Measurements from ENCODE around the gene HNRNPUL1.
A peak's percentile ranks its signal among the peaks of the same experiment; 100 is the strongest.

The HNRNPUL1 gene

GRCh38 chr19:41316306-41316920 lies 52.2 kb downstream of the HNRNPUL1 start:
- Histone ChIP-seq H3K4me3 (no peak overlapping the region), H3K27ac (no peak overlapping the region)
- TF ChIP-seq EZH2 (IDR thresholded peaks at IDR 0.05) (no peak), POLR2AphosphoS5 (IDR thresholded peaks at IDR 0.05; ENCODE audit: borderline replicate concordance, low read depth, low read length) (no peak), FOXP2 (optimal IDR thresholded peaks at IDR 0.05; ENCODE audit: control extremely low read depth, extremely low read length, insufficient read depth) (no peak)

GRCh38 chr19:41318696-41319499 lies 54.7 kb downstream of the HNRNPUL1 start:
- Histone ChIP-seq H3K27ac (no peak overlapping the region), H3K9me3 (ENCODE audit: low read depth, low read length) (no peaks in the 10 kb centered on the region), H3K9ac (ENCODE audit: insufficient read length) (no peak overlapping the region), H3K4me3 (no peak overlapping the region), H3K36me3 (ENCODE audit: insufficient read depth, low read length) (peaks cover 34% of the 10 kb centered on the region; the same call in 1 of the 2 replicates)
- TF ChIP-seq POLR2AphosphoS5 (IDR thresholded peaks at IDR 0.05; ENCODE audit: borderline replicate concordance, low read depth, low read length) (peak; percentile 28; the same call in 1 of the 2 replicates), FOXP2 (optimal IDR thresholded peaks at IDR 0.05; ENCODE audit: control extremely low read depth, extremely low read length, insufficient read depth) (no peak)
- no peak for DNase-seq (ENCODE audit: low read depth, low spot score)

More at GRCh38 chr19:41316306-41316920, 52.2 kb downstream of the HNRNPUL1 start:
- DNase-seq (ENCODE audit: low read depth, low spot score) = no peak
- peaks cover 47% of the 10 kb centered on the region; the same call in 1 of the 2 replicates for H3K36me3 ChIP-seq (ENCODE audit: insufficient read depth, low read length)
- H3K9ac ChIP-seq (ENCODE audit: insufficient read length) = no peak overlapping the region
- no peaks in the 10 kb centered on the region for H3K9me3 ChIP-seq (ENCODE audit: low read depth, low read length)

DNA sequence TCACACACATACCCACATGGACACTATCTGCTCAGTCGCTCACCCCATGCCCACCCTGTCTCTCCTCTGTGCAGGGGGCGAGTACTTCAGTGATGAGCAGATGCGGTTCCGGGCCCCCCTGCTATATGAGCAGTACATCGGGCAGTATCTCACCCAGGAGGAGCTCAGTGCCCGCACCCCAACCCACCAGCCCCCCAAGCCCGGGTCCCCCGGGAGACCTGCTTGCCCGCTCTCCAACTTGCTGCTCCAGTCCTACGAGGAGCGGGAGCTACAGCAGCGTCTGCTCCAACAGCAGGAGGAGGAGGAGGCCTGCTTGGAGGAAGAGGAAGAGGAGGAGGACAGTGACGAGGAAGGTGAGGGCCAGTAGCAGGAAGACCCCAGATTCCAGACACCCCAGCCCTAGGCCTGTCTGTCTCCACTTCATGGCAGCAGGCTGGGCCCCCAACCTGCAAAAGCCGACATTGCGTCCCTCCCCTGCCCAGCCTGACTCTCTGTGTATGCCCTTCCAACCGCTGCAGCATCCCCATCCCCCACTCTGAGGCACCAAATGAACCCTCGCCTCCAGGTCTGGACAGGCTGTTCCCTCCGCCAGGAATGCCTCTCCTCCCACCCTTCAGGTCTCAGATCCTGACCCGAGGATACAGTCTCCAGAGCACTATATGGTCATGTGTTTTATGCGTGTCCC lies 55.5 kb downstream of the HNRNPUL1 start:
- Histone ChIP-seq H3K4me3 (no peak overlapping the region), H3K9ac (ENCODE audit: insufficient read length) (no peak overlapping the region), H3K9me3 (ENCODE audit: low read depth, low read length) (no peaks in the 10 kb centered on the region), H3K27ac (no peak overlapping the region), H3K36me3 (ENCODE audit: insufficient read depth, low read length) (peaks cover 27% of the 10 kb centered on the region; the same call in 1 of the 2 replicates)
- TF ChIP-seq POLR2AphosphoS5 (IDR thresholded peaks at IDR 0.05; ENCODE audit: borderline replicate concordance, low read depth, low read length) = peak; percentile 44; the same call in 1 of the 2 replicates
- TF ChIP-seq FOXP2 (optimal IDR thresholded peaks at IDR 0.05; ENCODE audit: control extremely low read depth, extremely low read length, insufficient read depth) = no peak
- DNase-seq (ENCODE audit: low read depth, low spot score) = no peak

- H3K27ac ChIP-seq = no peak overlapping the region
- TF ChIP-seq POLR2AphosphoS5 (IDR thresholded peaks at IDR 0.05; ENCODE audit: borderline replicate concordance, low read depth, low read length) = no peak; the same call in 1 of the 2 replicates
- TF ChIP-seq EZH2 (IDR thresholded peaks at IDR 0.05) = no peak
- no peak for TF ChIP-seq FOXP2 (optimal IDR thresholded peaks at IDR 0.05; ENCODE audit: control extremely low read depth, extremely low read length, insufficient read depth)
- H3K9me3 ChIP-seq (ENCODE audit: low read depth, low read length) = no peaks in the 10 kb centered on the region
- H3K4me3 ChIP-seq = no peak overlapping the region
- no peak for DNase-seq (ENCODE audit: low read depth, low spot score)
- H3K9ac ChIP-seq (ENCODE audit: insufficient read length) = no peak overlapping the region
- peaks cover 27% of the 10 kb centered on the region; the same call in 1 of the 2 replicates for H3K36me3 ChIP-seq (ENCODE audit: insufficient read depth, low read length)
Measured at GRCh38 chr19:41320185-41320518, 56.0 kb downstream of the HNRNPUL1 start.

DNA sequence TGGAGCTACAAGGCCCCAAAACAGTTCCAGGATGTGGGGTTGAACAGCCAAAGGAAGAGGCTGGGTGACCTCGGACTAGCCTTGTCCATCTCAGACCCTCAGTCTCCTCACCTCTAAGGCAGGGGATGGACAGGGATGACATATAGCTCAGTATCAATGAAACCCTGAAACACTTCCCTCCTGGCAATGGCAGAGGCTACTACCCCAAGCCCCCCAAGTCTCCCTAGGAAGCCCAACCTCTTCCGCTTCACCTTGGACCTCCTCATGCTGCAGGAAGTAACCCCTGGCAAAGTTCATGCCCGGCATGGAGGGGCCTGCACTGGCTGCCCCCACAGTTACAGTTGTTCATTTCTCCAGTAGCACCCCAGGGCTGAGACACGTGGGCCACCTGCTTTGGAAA lies 56.4 kb downstream of the HNRNPUL1 start:
- DNase-seq (ENCODE audit: low read depth, low spot score) = no peak
- Histone ChIP-seq H3K36me3 (ENCODE audit: insufficient read depth, low read length) (peaks cover 26% of the 10 kb centered on the region; the same call in 1 of the 2 replicates), H3K27ac (no peak overlapping the region), H3K9me3 (ENCODE audit: low read depth, low read length) (no peaks in the 10 kb centered on the region), H3K9ac (ENCODE audit: insufficient read length) (no peak overlapping the region), H3K4me3 (no peak overlapping the region)
- TF ChIP-seq POLR2AphosphoS5 (IDR thresholded peaks at IDR 0.05; ENCODE audit: borderline replicate concordance, low read depth, low read length) (no peak; the same call in 1 of the 2 replicates), FOXP2 (optimal IDR thresholded peaks at IDR 0.05; ENCODE audit: control extremely low read depth, extremely low read length, insufficient read depth) (no peak), EZH2 (IDR thresholded peaks at IDR 0.05) (no peak)

- Histone ChIP-seq H3K4me3 (no peak overlapping the region), H3K27ac (no peak overlapping the region), H3K9me3 (ENCODE audit: low read depth, low read length) (no peaks in the 10 kb centered on the region), H3K36me3 (ENCODE audit: insufficient read depth, low read length) (peaks cover 20% of the 10 kb centered on the region; the same call in 1 of the 2 replicates), H3K9ac (ENCODE audit: insufficient read length) (no peak overlapping the region)
- TF ChIP-seq POLR2AphosphoS5 (IDR thresholded peaks at IDR 0.05; ENCODE audit: borderline replicate concordance, low read depth, low read length) = no peak; the same call in 1 of the 2 replicates
- no peak for TF ChIP-seq FOXP2 (optimal IDR thresholded peaks at IDR 0.05; ENCODE audit: control extremely low read depth, extremely low read length, insufficient read depth)
- no peak for TF ChIP-seq EZH2 (IDR thresholded peaks at IDR 0.05)
- DNase-seq (ENCODE audit: low read depth, low spot score) = no peak
Measured at GRCh38 chr19:41321204-41321599, 57.0 kb downstream of the HNRNPUL1 start.

DNA sequence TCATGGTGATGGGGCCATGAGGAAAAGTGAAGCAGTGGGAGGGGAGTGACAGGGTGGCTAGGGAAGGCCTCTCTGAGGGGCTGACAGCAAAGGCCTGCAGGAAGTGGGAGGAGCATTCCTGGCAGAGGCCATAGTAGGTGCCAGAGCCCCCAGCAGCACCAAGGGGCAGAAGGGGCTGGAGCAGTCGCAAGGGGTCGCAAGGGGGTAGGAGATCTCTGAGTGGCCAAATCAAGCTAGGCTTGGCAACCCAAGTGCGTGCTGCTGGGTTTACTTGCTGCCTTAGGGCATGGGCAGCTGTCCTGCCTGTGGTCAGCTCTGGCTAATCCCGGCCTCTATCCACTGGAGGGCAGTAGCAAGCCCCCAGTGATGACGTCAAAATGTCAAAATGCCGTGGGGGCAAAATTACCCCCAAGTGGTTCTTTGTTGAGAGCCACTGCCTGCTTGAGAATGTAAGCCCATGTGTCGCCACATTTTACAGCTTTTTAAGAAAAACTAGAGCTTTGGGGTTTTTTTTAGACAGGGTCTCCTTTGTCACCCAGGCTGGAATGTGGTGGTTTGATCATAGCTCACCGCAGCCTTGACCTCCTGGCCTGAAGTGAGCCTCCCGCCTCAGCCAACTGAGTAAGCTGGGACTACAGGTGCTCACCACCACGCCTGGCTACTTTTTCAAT lies 57.6 kb downstream of the HNRNPUL1 start:
- H3K9ac ChIP-seq (ENCODE audit: insufficient read length) = no peak overlapping the region
- no peak for DNase-seq (ENCODE audit: low read depth, low spot score)
- H3K4me3 ChIP-seq = no peak overlapping the region
- TF ChIP-seq EZH2 (IDR thresholded peaks at IDR 0.05) = no peak
- TF ChIP-seq POLR2AphosphoS5 (IDR thresholded peaks at IDR 0.05; ENCODE audit: borderline replicate concordance, low read depth, low read length) = no peak
- no peak for TF ChIP-seq FOXP2 (optimal IDR thresholded peaks at IDR 0.05; ENCODE audit: control extremely low read depth, extremely low read length, insufficient read depth)
- H3K27ac ChIP-seq = peak overlapping the region; percentile 57
- H3K36me3 ChIP-seq (ENCODE audit: insufficient read depth, low read length) = peaks cover 15% of the 10 kb centered on the region; the same call in 1 of the 2 replicates
- no peaks in the 10 kb centered on the region for H3K9me3 ChIP-seq (ENCODE audit: low read depth, low read length)
